GM15510 (cell line): ENCODE measurements around the gene SHISA2.

Experiments
- POLR2A ChIP-seq: IDR thresholded peaks from 3 replicates; pipeline ENCODE4 v1.6.1; 2011; ENCODE audit warnings: borderline replicate concordance; ENCODE audit not compliant: insufficient read length; ENCODE audit errors: extremely low read depth

The SHISA2 gene

DNA sequence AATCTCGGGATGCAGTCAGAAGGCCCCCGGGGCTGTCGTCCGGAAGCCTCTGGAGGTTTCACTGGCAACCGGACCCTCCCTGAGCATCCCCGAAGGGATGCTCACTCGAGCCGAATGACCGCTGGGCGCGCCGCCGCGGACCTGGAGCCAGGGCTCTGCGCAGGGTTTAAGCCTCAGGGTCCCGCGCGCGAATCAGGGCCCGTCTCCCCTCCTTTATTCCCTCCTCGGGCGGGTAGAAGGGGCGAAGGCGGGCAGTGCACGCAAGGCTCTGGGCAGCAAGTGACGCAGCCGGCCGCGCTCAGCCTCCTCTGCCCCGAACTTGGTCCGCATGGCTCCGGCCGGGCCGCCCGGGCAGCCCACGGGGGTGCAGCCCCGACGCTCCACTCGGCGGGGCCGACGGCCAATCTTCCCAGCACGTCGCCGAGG lies 572 bp downstream of the SHISA2 start:
- TF ChIP-seq POLR2A, result no peak

DNA sequence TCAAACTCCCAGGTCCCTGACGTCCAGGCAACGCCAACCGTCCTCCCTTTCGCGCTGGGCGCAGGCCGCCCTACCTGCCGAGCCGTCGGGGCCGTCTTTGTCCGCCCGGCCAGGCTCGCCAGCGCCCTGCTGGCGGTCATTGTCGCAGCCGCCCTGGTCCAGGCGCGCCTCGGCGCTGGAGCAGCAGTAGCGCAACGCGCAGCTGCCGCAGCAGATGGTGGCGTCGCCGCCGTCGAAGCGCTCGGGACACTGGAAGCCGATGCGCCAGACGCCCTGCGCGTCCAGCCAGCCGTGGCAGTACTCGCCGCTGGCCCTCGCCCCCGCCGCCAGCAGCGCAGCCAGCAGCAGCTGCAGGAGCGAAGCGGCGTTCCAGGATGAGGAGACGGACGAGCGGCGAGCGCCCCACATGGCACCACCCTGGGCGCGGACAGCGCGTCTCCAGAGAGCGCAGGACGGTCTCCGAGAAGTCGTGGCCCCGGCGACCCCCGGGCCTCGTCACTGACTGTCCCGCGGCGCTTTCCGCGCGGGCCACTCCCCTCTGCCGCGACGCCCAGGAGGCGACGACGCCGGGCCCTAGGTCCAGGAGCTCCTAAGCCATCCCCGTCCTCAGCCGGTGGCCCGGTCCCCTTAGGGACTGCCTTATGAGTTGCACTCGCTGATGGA lies 1.1 kb downstream of the SHISA2 start:
- TF ChIP-seq POLR2A, result no peak

DNA sequence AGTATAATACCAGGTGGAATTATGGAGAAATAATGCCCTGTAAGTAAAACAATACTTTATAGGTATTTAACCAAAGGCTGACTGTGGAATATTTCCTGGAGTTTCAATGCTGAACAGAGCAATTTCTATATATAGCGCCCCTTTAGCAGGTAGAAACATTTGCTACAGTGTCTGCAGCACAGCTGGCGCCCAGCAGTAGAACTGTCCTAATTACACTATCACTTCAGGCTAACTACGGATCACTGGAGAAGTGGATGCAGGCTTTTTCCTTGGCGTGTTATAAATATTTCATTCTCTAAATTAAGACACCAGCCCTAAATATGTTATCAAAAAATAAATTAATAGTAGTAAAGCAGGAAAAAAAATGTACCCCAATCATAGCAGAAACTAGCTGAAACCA lies 3.1 kb downstream of the SHISA2 start:
- no peak for TF ChIP-seq POLR2A

DNA sequence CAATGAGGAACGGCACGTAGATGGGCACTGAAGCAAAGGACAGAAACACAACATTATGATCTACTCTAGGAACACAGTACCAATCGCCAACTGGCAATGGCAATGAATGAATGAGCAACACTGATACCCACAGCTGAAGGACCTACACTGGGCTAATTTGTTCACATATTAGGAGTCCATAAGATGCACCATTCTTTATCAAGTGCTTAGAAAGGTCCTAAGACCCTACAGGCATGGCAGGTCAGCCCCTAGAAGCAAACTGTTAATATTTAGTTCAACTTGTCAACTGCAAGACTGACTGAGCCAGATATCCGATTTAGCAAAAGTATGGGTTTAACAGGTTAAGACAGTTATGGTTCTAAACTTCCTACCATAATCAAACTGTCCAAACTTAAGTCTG lies 4.8 kb downstream of the SHISA2 start:
- no peak for TF ChIP-seq POLR2A

DNA sequence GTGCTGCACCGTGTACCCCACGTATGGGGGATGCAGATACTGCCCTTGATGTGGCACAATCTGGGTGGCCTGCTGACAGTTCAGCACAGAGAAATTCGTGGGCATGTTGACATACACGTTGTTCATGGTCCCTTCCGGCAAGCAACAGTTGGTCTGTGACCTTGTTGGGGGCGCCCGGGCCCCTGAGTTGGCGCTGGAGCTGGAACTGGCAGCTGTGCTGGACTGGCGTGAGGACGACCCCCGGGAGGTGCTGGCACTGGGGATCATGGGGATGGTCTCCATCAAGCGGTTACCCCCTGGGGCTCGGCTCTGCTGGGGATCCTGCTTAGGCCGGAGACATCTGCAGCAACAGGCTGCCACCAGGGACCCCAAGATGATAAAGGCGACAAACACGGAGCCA lies 5.2 kb downstream of the SHISA2 start:
- TF ChIP-seq POLR2A, result no peak

DNA sequence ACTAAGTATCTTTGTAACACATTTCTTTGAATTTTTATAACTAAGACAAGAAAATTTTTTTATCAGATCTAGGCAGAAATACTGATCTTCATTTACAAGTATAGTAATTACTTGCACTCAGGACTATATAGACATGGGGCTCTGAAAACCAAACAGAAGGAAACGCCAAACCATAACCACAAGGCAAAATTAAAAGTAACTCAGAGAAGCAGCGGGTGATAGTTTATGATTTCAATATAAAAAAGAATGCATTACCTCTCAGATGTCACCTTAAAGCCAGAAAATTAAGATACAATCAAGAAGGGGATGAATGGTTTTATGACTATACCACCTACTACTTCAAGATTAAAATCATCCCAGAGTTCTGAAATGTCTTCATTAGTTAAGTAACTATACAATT lies 6.7 kb downstream of the SHISA2 start:
- no peak for TF ChIP-seq POLR2A

DNA sequence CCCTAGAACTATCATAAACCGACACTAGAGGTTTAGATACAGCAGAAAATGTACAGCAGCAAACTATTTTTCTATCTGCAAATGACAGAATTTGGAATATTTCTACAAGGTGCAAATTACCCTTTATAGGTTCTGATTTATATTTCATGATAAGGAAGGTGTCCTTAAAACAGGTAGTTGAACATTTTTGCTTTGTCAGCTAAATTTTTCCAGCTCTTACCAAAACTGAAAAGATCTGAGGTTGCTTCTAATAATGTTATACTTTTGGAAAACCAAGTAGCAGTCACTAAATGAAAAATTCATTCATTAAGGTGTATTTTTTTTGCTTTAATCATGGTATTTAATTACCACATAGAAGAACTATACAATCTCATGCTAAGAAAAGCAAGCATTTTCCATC lies 9.0 kb downstream of the SHISA2 start:
- TF ChIP-seq POLR2A, result no peak

DNA sequence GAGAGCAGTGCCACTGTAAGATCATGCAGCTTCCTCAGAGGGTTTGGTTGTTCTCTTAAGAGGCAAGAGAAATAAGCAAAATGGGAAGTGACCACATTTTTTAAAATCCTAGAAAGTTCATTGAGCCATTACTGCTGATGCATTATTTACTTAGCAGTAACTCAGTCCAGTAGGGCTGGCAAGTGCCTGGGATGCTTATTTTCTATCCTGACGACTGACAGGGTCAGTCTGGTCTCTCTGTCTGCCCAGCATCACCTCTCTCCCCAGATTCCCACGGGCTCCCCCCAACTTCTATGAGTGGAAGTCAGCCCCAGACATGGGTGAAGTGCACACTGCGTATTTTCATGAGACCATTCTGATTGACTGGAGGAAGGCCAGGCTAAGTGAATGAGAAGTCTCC lies 10.4 kb downstream of the SHISA2 start:
- no peak for TF ChIP-seq POLR2A

DNA sequence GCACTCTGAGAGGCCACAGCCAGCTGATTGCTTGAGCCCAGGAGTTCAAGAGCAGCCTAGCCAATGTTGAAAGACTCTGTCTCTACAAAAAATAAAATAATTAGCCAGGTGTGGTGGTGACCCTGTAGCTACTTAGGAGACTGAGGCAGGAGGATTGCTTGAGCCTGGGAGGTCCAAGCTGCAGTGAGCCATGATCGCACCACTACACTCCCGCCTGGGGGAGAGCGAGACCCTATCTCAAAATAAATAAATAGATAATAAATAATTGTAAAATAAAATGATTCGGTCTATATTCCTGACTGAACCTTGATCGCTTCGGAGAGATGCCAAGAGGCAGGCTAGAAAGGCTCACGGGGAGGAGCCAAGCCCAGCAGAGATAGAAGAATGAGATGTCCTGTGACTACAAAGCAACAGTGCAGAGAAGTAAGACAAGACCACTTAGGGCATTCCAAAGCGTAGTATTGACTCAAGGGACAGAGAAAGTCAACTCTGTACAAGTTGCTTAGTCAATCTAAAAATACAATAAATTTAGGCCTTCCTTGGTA lies 12.8 kb downstream of the SHISA2 start:
- no peak for TF ChIP-seq POLR2A

DNA sequence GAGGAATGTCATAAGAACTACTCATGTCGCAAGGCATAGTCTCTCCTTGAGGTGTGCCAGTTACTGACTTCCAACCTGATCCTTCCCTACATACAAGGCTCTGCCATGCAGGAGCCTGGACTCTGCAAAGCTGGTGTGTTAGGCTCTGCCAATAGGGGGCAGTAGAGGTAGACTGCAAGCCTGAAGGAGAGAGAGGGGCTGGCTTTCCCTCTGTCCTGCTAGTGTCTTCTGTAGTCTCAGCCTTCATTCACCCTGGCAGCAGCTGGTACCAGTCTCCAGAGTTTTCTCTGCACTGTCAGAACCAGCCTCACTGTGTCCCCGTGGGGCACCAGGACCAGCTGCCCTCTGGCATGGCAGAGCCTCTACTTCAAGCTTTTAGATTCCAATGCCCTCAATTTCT lies 14.5 kb downstream of the SHISA2 start:
- no peak for TF ChIP-seq POLR2A

DNA sequence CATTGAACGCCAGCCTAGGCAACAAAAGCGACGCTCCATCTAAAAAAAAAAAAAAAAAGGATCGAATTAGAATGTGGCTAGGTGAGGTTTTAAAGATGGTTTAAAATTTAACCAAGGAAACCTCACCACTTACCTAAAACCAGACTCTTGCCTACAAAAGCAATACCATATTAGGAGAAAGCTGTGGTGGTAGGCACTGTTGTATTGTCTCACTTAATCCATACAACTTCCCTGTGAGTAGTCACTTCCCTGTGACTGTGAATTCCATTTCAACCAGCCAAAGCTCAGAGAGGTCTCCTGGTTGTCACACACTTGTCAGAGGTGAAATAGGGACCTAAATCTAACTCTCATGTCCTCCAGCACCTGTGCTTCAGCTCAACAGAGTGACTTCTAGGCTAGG lies 15.4 kb downstream of the SHISA2 start:
- no peak for TF ChIP-seq POLR2A

DNA sequence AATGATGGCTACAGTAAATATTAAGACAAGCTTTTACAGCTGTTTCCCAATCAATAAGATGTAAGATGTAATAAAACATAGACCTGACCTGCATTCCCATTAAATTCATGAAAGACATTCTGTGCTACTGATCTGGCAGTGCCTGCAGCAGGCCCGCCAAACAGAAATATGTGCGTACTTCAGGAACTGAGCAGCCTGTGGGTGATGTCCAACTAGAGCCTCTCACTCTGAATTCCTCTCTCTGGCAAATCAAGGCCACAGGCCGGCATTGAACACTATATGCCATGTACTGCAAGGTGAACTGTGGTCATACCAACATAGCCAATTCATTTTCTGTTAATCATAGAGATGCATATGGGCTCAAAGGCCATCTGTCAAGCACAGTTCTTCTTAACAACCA lies 17.8 kb downstream of the SHISA2 start:
- no peak for TF ChIP-seq POLR2A

DNA sequence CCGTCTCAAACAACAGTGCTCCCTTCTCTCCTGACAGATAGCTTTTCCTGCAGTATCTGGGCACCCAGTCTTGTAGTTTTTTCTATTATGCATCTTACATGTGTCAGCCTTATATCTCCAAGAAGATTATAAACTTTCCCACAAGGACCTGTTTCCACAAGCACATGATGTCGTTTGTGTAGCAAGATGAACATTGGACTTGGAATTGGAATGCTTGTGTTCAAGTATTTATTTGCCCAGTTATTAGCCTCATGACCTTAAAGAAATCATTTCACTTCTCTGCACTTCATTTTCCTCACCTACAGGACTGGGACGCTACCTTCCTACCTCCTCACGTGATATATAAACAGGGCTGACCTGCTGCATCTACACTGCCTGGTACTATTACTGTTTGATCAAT lies 21.5 kb downstream of the SHISA2 start:
- no peak for TF ChIP-seq POLR2A

DNA sequence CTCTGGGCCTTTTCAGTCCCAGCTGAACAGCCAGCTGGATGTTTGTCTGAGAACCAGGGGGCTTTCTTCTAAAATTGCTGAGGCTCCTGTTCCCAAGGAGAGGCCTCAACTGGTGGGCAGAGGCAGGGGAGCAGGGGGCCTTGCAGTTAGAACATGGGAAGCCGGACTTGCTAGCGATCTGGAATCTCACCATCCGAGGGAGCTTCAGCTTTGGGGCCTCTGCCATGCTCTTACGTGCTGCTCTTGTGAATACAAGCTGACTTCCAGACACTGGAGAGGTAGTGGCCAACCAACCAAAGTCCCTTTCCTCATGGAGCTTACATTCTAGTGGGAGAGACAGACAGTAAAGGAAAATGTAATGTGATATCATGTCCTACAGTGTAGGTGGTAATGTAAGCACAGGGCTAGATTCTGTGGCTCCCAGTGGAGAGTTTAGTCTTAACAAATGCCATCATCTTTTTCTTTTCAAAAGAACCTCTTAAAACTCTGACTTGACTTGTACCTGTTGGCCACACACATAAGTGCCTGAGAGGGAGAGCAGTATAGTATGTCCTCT lies 22.2 kb downstream of the SHISA2 start:
- no peak for TF ChIP-seq POLR2A

DNA sequence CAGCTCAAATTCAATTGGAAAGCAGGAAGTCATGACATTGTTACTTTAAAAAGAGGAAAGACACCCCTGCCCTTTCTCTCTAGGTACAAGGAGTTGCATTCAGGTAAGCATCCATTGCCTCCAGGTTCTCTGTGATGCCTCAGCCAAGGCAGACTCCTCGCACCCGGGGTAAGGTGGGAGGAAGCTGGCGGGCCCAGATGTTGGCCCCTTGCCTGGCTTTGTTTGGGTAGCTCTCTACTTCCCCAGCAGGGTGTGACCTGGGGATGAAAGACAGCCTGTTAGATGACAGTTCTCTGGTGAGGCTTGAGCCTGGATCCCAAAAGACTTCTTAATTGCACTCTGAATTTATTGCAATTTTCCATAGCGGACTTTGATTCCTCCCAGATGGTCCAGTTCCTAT lies 25.6 kb downstream of the SHISA2 start:
- TF ChIP-seq POLR2A, result no peak

DNA sequence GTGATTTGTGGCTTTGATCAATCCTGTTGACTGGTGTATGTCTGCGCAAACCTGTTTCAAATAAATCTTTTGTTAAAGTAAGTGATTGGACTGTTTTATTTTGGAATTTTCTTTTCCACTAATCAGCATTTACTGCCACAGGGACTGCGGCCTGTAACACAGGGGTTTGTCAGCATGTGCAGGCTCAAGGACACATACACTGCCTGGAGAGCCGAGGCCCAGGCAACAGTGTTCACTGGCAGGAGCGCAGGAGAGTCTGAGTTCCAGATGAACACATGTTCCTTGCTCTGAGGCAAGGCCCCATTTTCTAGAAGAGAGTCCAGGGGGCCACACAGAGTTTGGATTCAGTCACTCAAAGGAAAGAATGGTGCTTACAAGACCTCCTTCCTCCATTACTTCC lies 26.0 kb downstream of the SHISA2 start:
- TF ChIP-seq POLR2A, result no peak
